ENCODE results near the gene RNU1-1. TPM values are rescaled to one million over a fixed set of nuclear protein-coding genes. Genes with fewer than 3 reads are reported as not detected.
"Not testable (repeated sequence)": the region's sequence is repeated elsewhere in the genome, so short reads cannot be mapped to it uniquely, and the experiment has no call there.

Gene RNU1-1
- polyA plus RNA-seq, 1 donor, result not detected

- DNase-seq (ENCODE audit: low read depth), result not testable (repeated sequence)
Measured at GRCh38 chr1:16521679-16522078, 7.6 kb upstream of the RNU1-1 start.

DNA sequence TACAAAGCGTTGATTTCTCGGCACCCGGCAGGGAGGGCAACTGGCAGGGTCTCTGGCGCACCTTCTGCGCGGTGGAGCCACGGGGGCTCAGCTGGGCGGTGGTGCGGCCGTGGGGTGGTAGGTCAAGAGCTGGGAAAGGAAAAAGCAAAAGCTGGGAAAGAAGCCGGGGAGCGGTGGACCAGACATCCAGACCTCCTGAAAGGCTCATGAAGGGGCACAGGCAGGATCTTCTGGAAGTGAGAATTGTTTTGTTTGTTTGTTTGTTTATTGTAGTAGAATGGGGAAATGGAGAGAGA is 7.2 kb upstream of the RNU1-1 start:
- DNase-seq (ENCODE audit: low read depth), result no peak

DNA sequence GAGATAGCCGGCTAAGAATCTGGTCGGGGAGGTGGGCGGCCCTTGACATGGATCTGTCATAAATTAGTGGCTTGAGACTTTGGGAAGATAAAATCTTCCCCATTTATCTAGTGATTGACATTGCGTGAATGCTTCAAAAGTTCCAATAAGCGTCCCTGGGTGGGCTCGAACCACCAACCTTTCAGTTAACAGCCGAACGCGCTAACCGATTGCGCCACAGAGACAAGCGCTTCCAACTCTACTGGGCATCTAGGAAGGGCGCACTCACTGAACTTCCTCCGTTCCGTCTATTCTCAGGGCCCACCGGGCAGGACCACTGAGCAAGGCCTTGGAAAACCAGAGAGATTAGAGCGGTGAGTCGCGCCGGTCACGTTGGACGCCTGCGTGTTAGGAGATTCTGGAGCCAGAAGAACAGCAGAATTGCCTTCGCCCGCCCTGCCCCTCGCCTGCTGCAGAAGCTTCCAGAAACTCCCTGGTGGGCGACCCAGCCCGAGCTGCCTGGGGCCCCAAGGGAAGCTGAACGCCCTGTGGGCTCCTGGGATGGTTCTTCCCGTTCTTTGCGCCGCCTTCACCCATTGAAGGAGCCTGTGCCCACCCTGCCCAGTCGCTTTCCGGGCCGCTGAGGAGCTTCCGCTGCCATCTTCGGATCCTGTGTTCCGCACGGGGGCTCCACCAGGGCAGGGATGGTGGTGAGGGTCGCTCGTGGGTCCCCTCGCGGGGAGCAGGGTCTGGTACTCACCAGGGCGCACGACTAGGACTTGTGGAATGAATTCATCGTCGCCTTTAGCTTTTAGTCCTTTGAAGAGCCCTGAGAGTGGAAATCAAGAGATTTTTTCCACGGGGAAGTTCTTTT is 6.6 kb upstream of the RNU1-1 start:
- not testable (repeated sequence) for DNase-seq (ENCODE audit: low read depth)

DNA sequence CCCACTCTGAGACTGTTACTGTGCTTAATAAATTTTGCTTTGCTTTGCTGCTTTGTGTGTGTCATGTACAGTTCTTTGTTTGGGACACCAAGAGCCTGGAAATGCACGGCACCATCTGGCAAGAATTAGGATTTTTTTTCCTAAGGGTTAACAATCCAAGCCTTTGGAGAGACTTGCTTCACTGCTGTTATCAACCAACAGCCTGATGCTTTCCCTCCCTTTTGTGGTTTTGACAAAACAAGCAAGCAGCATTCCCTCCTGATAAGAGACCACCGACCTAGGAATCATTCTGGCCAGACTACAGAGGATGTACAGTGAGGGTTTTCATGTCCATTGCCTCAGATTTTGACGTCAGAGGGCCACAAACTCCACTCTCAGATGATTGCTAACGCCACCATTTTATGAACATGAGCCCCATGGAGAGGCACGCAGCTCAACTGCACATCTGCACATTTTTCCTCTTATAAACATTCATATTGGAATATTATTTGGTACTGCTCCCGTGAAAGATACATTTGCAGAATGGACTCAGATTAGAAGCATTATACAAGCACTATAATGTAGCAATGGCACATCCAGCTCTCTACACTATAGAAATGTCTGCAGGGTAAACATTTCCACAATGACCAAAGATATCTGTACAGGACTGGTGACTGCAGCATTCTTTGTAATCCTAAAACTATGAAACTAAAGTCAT is 5.3 kb upstream of the RNU1-1 start:
- not testable (repeated sequence) for DNase-seq (ENCODE audit: low read depth)

DNA sequence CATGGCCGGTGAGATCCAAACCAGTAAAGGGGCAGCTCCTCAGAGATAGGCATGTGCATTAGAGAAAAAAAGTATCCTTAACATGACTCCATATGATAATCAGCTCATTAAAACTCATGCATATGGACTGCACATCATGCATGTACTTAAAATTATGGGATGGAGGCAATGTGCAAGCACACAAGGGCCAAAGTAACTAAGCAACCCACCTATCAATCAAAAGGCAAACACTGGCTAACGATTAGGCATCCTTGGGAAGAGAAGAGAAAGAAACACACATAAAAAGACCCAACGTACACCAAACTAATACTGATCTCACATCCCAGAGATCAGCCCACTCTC is 4.8 kb upstream of the RNU1-1 start:
- DNase-seq (ENCODE audit: low read depth), result not testable (repeated sequence)

- DNase-seq (ENCODE audit: low read depth), result not testable (repeated sequence)
Measured at GRCh38 chr1:16516694-16517410, 2.8 kb upstream of the RNU1-1 start.

DNA sequence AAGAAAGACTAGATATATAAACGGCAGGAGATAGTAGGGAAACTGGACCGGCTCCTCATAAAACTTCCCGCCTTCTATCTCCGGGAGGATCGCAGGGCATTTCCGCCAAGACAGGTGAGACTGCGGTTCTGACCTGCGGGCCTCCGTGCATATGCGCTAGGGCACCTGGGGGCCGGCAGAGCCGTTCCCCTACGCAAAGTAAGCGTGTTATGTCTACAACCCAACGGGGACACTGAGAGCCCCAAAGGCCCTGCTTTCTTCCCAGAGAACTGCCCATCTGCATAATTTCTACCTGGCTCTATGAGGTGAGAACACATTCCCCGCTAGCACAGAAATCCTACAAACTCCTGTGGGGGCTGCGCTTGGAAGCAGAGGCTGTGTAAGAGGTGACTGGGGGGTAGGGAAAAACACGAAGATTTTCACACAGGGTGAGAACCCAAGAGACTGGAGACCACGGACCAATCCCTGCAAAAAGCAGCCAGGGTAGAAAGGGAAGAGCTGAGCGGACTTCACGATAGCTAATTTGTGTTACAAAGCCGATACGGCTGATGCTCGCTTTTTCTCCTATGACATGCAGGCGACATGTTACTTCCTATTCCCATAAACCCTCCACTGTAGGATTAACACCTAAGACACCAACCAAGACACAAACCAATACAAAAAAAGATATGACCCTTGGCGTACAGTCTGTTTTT is 526 bp downstream of the RNU1-1 start:
- peak; percentile 80 for DNase-seq (ENCODE audit: low read depth)

DNA sequence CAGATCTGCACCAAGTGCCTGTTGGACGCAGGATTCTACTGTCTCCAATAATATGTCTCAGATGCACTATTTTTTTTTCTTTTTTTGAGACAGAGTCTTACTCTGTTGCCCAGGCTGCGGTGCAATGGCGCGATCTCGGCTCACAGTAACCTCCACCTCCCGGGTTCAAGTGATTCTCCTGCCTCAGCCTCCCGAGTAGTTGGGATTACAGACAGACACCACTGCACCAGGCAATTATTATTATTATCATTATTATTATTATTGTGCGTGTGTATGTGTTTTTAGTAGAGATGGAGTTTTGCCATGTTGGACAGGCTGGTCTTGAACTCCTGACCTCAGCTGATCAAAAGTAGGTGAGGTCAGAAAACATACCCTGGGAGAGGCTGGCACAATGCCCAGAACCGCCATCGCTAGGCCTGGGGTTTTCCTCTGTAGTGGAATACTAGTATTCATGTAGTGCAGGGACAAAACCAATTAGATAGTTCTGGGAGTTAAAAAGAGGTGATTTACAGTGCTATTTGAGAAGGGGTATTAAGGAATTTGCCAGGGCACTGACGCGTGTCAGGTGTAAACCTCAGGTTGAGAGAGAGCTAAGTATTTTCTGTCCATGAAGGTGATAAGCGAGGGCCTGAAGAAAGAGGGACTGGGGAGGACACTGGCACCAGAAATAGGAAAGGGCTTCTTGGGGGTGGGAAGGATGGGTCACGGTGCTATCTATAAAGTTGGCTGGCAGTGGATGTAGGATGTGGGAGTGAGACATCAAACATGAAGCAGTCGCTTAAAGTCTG is 1.3 kb downstream of the RNU1-1 start:
- not testable (repeated sequence) for DNase-seq (ENCODE audit: low read depth)

GRCh38 chr1:16511926-16512325 is 2.2 kb downstream of the RNU1-1 start:
- not testable (repeated sequence) for DNase-seq (ENCODE audit: low read depth)

DNA sequence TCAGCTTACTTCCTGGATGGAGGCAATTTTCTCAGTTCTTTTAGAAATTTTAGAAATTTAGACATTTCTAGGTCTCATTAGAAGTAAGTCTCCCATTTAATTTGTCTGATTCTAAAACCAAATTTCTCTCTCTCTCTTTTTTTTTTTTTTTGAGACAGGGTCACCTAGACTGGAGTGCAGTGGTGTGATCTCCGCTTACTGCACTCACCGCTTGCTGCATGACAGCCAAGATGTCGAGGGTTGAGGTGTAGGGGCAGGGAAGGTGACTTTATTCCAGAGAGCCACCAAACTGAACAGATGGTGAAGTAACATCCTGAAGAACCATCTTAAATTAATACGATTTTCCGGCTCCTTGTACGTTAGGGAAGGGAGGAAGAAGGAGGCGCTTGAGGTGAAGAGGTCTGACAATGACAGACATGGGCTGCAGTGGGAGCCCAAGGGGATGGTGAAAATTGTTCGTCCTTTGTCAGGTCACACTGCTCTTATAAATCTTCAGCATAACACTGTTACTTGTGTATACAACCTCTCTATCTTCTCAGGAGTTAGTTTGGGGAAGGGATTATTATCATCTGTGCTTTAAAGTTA is 5.1 kb downstream of the RNU1-1 start:
- DNase-seq (ENCODE audit: low read depth), result not testable (repeated sequence)

- DNase-seq (ENCODE audit: low read depth), result not testable (repeated sequence)
Measured at GRCh38 chr1:16506364-16507136, 7.5 kb downstream of the RNU1-1 start.

GRCh38 chr1:16505870-16506269 is 8.2 kb downstream of the RNU1-1 start:
- not testable (repeated sequence) for DNase-seq (ENCODE audit: low read depth)

DNA sequence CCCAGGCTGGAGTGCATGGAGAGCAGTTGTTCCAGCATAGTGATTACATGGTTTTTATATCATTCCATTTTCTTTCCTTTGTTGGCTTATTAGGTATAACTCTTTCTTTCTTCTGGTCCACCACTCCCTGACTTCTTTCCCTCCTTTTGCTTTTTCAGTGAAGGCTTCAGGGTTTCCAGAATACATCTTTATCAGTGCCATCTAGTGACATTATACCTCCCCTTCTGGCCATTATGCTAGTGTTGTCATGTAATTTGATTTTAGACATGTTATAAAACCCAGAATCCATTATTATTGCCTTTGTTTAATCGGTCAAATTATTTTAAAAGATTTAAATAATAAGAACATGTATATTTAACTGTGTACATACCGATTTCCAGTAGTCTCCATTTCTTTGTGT is 10.6 kb downstream of the RNU1-1 start:
- no peak for DNase-seq (ENCODE audit: low read depth)

DNA sequence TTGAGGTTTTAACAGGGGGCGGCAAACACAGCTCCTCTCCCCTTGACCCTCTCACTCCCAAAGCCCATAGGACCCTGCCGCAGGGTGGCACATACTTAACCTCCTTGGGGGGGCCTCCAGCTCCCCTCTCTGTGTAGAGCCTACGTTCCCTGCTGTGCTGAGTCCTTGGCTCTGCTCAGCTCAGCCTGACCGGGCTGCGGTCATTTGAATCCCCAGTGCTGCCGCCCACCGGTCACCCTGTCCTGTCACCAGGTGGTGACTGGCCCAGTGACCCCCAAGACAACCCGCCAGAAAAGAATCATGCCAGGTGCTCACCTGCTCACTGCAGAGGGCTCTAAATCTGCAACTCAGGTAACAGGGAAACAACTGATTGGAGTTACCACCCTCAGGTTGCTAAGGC is 12.6 kb downstream of the RNU1-1 start:
- not testable (repeated sequence) for DNase-seq (ENCODE audit: low read depth)

DNA sequence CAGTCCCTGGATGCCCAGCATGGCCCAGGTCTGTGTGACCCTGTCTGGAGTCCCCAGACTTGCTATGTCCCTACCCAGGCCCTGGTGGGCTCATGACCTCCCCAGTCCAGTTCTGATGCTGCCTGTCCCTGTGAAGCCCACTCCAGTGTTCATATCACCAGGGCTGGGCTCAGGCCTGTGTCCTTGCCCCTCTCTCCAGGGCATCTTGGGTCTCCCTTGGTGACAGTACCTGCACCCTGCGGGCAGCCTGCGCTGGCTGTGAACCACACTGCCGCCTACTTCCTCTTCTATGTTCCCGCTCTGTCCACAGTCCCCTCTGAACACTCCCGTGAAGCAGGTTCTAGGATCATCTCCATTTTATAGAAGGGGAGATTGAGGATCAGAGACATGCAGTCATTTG is 13.1 kb downstream of the RNU1-1 start:
- DNase-seq (ENCODE audit: low read depth), result not testable (repeated sequence)

DNA sequence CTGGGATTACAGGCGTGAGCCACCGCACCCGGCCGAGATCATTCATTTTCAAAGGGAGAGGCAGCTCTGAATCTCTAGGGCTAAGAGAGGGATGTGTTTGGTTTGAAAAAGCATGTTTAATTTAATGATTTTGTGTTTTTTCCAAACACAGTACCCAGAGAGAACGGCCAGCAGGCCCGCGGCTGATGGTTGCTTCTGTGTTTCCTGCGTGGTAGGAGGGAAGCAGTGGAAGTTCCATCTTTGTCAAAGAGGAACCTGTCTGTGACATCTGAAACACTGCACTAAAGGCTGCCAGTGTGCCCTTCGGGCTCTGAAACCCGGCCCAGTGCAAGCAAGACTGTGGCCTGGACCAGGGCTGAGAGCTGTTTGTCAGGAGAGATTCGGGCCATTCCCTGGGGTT is 13.6 kb downstream of the RNU1-1 start:
- DNase-seq (ENCODE audit: low read depth), result not testable (repeated sequence)

DNA sequence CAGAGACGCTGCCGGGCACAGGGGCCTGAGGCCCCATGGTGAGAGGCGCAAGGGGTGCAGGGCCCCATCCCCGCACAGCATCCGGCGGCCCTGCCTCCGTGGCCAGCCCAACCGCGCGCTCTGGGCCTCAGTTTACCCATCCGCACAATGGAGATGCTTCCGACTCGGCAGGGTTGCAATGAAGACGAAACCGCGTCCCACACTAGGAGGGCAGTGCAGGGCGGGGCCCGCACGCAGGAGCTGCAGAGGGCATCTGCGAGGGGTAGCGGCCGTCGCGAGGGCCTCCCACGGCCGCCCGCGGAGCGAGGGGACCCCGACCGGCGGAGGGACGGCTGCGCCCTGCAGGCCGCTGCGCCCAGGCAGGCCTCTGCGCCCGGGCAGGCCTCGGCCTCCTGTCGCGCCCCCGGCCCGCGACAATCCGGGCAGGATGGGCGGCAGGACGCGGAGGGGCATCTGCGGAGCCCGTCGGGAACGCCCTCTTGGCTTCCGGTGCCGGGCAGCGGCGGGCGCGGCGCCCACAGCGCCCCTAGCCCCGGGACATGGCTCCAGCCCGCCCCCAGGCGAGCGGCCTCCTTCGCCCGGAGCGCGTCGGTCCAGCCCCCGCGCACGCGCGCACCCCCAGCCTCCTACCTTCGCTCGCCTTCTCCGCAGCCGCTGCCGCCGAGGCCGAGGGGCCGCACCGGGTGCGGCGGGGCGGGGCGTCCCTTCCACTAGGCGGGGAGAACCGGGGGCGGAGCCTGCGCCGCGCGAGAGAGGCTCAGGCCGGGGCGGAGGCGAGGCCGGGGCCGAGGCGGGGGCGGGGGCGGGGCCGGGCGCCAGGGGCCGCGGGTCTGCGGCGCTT is 15.3 kb downstream of the RNU1-1 start:
- DNase-seq (ENCODE audit: low read depth), result peak; percentile 73

DNA sequence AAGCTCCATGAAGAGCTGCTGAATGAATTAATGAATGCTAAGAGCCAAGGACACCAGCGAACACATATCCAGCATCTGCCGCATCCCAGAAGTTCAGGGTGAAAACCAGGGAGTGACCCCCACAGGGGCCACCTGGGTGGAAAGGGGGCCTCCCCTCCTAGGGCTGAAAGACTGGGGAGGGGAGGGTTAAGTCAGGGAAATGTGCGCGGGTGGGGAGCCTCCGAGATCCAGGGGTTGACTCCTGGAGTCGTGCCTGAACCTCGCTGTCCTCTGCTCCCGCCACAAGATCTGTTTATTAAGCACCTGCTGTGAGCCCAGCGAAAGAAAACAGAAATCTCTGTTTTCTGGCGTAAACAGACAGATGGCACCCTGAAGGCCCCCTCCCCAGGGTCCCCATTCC is 16.0 kb downstream of the RNU1-1 start:
- DNase-seq (ENCODE audit: low read depth), result not testable (repeated sequence)

GRCh38 chr1:16497474-16497904 is 16.6 kb downstream of the RNU1-1 start:
- DNase-seq (ENCODE audit: low read depth), result not testable (repeated sequence)

Data from forelimb muscle (tissue), 1 donor.